Measurements from ENCODE around the gene MB21D2.
"Not testable (repeated sequence)": the region's sequence is repeated elsewhere in the genome, so short reads cannot be mapped to it uniquely, and the experiment has no call there.

The MB21D2 gene

GRCh38 chr3:192851821-192852372 is 65.8 kb downstream of the MB21D2 start:
- peak; percentile 94 for DNase-seq

GRCh38 chr3:192850451-192850981 is 67.1 kb downstream of the MB21D2 start:
- DNase-seq = peak; percentile 82

DNA sequence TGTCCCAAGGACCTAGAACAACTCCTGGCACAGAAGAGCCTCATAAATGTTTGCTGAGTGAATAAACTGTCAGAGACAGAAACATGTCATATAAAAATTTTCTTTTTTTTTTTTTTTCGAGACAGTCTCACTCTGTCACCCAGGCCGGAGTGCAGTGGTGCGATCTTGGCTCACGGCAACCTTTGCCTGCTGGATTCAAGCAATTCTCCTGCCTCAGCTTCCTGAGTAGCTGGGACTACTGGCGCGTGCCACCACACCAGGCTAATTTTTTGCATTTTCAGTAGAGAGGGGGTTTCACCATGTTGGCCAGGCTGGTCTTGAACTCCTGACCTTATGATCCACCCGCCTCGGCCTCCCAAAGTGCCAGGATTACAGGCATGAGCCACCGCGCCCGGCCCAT is 67.8 kb downstream of the MB21D2 start:
- DNase-seq = not testable (repeated sequence)

GRCh38 chr3:192848371-192849233 is 69.1 kb downstream of the MB21D2 start:
- no peak for DNase-seq

GRCh38 chr3:192847941-192848340 is 69.7 kb downstream of the MB21D2 start:
- no peak for DNase-seq

- DNase-seq = no peak
Observed at GRCh38 chr3:192845526-192845855, 72.2 kb downstream of the MB21D2 start.

DNA sequence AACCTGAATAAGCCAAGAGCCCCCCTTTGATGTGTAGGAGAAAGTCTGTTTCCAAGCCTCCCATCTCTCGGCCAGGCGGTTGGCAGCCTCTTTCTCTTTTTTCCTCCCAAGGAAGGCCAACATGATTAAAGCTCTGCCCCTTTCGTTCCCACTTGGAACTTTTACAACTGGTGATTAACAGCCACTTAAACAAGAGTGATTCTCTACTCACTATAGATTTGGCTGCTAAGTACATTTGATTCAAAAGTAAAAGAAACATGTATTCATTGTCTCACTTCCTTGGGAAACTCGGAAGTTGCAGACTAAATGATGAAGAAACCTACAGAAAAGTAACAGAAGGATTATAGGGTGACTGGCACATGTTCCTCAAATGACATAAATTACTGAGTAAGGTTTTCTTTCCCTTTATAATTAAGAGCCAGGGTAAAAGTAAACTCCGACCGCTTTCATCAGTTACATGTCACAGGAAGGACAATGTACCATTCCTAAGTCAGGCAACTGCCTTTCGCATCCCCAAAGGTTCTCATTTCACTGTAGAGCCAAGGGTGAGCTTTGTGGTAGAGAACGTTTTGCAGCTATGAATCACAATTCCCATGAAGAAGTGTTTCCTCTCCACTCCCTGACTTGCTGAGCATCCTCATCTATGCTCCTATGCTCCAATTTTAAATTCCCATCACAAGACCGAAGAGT is 72.7 kb downstream of the MB21D2 start:
- DNase-seq = peak; percentile 77

DNA sequence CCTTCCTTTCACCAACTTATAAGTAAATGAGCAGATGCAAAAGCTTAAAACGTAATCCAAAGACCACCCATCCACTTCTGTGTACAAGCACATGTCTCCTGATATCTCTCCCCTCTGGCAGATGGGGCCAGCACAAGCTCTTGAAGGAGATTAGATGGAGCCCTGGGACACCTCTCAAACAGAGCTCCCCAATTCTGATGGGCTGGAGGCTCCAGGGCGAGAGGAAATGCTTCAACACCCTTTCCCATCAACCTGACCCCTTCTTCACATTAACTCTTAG is 73.2 kb downstream of the MB21D2 start:
- DNase-seq = no peak

- no peak for DNase-seq
Observed at GRCh38 chr3:192843723-192844485, 73.8 kb downstream of the MB21D2 start.

GRCh38 chr3:192843119-192843518 is 74.5 kb downstream of the MB21D2 start:
- DNase-seq = peak; percentile 18

GRCh38 chr3:192842711-192843110 is 74.9 kb downstream of the MB21D2 start:
- no peak for DNase-seq

DNA sequence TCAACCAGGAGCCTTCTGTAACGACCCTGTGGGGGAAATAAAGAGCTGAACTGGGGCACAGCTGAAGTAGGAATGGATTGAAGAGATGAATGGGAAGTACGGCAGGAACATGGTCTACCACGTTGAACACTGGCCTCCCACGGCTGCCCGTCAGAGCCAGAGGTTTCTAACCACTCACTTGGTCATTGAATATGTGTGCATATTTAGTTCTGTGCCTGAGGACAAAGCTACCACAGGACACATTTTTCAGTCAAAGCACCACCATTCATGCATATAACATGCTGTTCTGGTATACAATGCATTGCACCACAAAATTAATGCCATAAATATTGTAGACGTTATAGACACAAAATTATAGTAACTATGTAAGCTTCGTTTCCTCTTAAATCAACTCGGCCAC is 75.5 kb downstream of the MB21D2 start:
- DNase-seq = peak; percentile 19

DNA sequence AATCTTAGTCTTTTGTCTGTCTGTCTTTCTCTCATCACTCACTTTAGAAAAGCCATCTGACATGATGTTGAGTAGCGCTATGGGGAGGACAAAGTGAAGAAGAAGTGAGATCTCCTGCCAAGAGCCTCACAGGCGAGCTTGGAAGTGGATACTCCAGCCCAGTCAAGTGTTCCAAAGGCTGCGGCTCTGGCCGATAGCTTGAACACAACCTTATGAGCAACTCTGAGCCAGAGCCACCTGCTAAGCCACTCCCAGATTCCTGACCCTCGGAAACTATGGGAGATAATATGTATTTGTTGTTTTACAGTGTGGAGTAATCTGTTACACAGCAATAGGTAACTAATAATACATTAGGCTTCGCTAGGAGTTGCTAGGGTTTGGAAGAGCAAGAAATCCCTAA is 76.2 kb downstream of the MB21D2 start:
- DNase-seq = no peak

GRCh38 chr3:192840143-192840836 is 77.4 kb downstream of the MB21D2 start:
- DNase-seq = no peak

- peak; percentile 82 for DNase-seq
Observed at GRCh38 chr3:192835818-192836815, 81.5 kb downstream of the MB21D2 start.

- no peak for DNase-seq
Observed at GRCh38 chr3:192834428-192834827, 83.2 kb downstream of the MB21D2 start.

GRCh38 chr3:192833177-192833890 is 84.3 kb downstream of the MB21D2 start:
- peak; percentile 5 for DNase-seq

- DNase-seq = no peak
Observed at GRCh38 chr3:192831801-192832347, 85.8 kb downstream of the MB21D2 start.

DNA sequence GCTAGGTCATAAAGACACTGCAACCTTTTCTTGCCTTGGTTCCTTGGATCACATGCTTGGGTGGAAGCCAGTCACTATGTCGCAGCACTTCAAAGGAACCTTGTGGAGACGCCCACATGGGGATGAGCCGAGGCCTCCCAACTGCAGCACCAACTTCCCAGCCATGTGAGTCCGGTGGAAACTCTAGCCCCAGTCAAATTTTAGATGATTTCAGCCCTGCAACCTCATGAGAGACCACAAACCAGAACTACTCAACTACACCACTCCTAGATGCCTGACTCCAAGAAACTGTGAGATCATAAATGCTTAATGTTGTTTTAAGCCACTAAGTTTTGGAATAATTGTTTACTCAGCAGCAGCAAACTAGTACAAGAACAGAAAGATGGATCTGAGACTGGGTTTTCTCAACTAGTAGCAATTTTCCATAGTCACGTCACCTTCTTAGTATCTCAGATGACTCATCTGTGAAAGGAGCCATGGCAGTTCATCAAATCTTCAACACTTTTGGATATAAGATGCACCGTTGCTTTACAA is 86.5 kb downstream of the MB21D2 start:
- peak; percentile 14 for DNase-seq

All from MV-4-11 (cell line).